PC-9 (cell line): ENCODE measurements around the gene CD81. TPM values are rescaled to one million over a fixed set of nuclear protein-coding genes. Genes with fewer than 3 reads are reported as not detected.

Experiments used
- BruUV-seq: library from RNA; stranded (reverse); fragments of 400-500 nt; replicated peaks from 2 replicates; lab custom pipeline; 2021; lab: Mats Ljungman, UMichigan
- CTCF ChIA-PET: fragments of 300-600 bp; sonication (Branson Sonifier 250); formaldehyde crosslinking; loops from one replicate; lab custom pipeline; 2022; ENCODE audit warnings: antibody characterized with exemption; lab: Charles Lee
- POLR2A ChIA-PET: fragments of 300-600 bp; sonication (Branson Sonifier 250); formaldehyde crosslinking; loops from one replicate; lab custom pipeline; 2022; ENCODE audit warnings: antibody characterized with exemption; ENCODE audit not compliant: unreplicated experiment; lab: Charles Lee
- DNase-seq, 2 experiments: peaks; one replicate each; pipeline versions ENCODE4 v3.0.0 to v3.0.0-alpha.2; 2015 to 2022; ENCODE audit warnings: mixed read lengths in 1 of 2
- H2AFZ ChIP-seq: fragments of 200-600 bp; sonication (generic); 2 replicates; pipeline ENCODE4 v1.8.1; 2017; ENCODE audit warnings: antibody characterized with exemption
- H3F3A ChIP-seq: fragments of 200-600 bp; sonication (generic); 2 replicates; pipeline ENCODE4 v1.8.1; 2017; ENCODE audit warnings: antibody characterized with exemption, mild to moderate bottlenecking, low read depth; ENCODE audit not compliant: insufficient read depth
- H3K27ac ChIP-seq: fragments of 200-600 bp; sonication (generic); 2 replicates; pipeline ENCODE4 v1.6.1; 2016; ENCODE audit warnings: mixed run types
- H3K27me3 ChIP-seq: fragments of 200-600 bp; sonication (generic); 2 replicates; pipeline ENCODE4 v1.6.1; 2016; ENCODE audit warnings: low read depth, mixed run types; ENCODE audit not compliant: insufficient read depth
- H3K36me3 ChIP-seq: fragments of 200-600 bp; sonication (generic); 2 replicates; pipeline ENCODE4 v1.6.1; 2016; ENCODE audit warnings: low read depth, mixed run types
- H3K4me1 ChIP-seq: fragments of 200-600 bp; sonication (generic); replicated peaks from 2 replicates; pipeline ENCODE4 v1.6.1; 2016; ENCODE audit warnings: mixed run types; ENCODE audit not compliant: insufficient read depth
- H3K4me2 ChIP-seq: fragments of 200-600 bp; sonication (generic); 2 replicates; pipeline ENCODE4 v1.6.1; 2017; ENCODE audit warnings: mixed run types
- H3K4me3 ChIP-seq: fragments of 200-600 bp; sonication (generic); 2 replicates; pipeline ENCODE4 v1.6.1; 2016; ENCODE audit warnings: mixed run types
- H3K79me2 ChIP-seq: fragments of 200-600 bp; sonication (generic); 2 replicates; pipeline ENCODE4 v1.6.1; 2017; ENCODE audit warnings: low read depth, mixed run types
- H3K9me2 ChIP-seq: fragments of 200-600 bp; sonication (generic); 2 replicates; pipeline ENCODE4 v1.8.1; 2017; ENCODE audit warnings: mild to moderate bottlenecking; ENCODE audit not compliant: insufficient read depth
- H3K9me3 ChIP-seq: fragments of 200-600 bp; sonication (generic); 2 replicates; pipeline ENCODE4 v1.8.1; 2016; ENCODE audit warnings: low read depth; ENCODE audit not compliant: insufficient read depth
- H4K20me1 ChIP-seq: fragments of 200-600 bp; sonication (generic); 2 replicates; pipeline ENCODE4 v1.8.1; 2017; ENCODE audit not compliant: insufficient read depth
- CTCF ChIP-seq: fragments of 200-600 bp; sonication (generic); conservative IDR thresholded peaks from 2 replicates; pipeline ENCODE4 v1.6.1; 2017; ENCODE audit warnings: mixed run types, antibody characterized with exemption, mild to moderate bottlenecking, moderate library complexity
- EZH2 ChIP-seq: fragments of 200-600 bp; sonication (generic); IDR thresholded peaks from 2 replicates; pipeline ENCODE4 v1.8.0; 2017; ENCODE audit warnings: antibody characterized with exemption, low read depth
- intact Hi-C: fragments of 100-400 bp; cut with micrococcal nuclease; formaldehyde crosslinking; loops from one replicate; pipeline ENCODE4 v1.10.0; 2022; ENCODE audit not compliant: unreplicated experiment
- total RNA-seq: library from RNA; stranded (reverse); gene quantifications from 2 replicates; pipeline ENCODE4 v1.2.3, GENCODE V29; 2021

CD81 gene
- total RNA-seq, 1 experiment from 2014 or later = 180 TPM

- Histone ChIP-seq H3K4me1 (no peaks in the 10 kb centered on the region), H3K27ac (no peak overlapping the region), H3F3A (peaks cover 10% of the 10 kb centered on the region; the same call in 1 of the 2 replicates), H3K27me3 (no peaks in the 10 kb centered on the region), H3K36me3 (no peaks in the 10 kb centered on the region), H3K4me2 (peak overlapping the region; percentile 81), H3K9me3 (no peaks in the 10 kb centered on the region), H4K20me1 (no peaks in the 10 kb centered on the region), H2AFZ (no peak overlapping the region), H3K9me2 (no peaks in the 10 kb centered on the region), H3K79me2 (peaks cover 19% of the 10 kb centered on the region), H3K4me3 (peak overlapping the region; percentile 89)
- TSS peak; percentile 57 for BruUV-seq
- ChIA-PET CTCF (no interaction called here), POLR2A (no interaction called here)
- intact Hi-C loops = loop anchor here (5.0 kb wide), 1 partner anchor 204 kb away; no protein-coding TSS in a partner anchor
- TF ChIP-seq EZH2 = no peak
- TF ChIP-seq CTCF = peak; percentile 22; the same call in 1 of the 2 replicates
- no peak for DNase-seq
Measured at GRCh38 chr11:2401436-2401984, 24.4 kb downstream of the CD81 start.

GRCh38 chr11:2402106-2402505 lies 25.0 kb downstream of the CD81 start:
- no TSS peak for BruUV-seq
- no peaks in the 10 kb centered on the region for H3K9me2 ChIP-seq
- no peak overlapping the region for H2AFZ ChIP-seq
- no peak overlapping the region for H3K27ac ChIP-seq
- H3K4me2 ChIP-seq = peak overlapping the region; percentile 81
- CTCF ChIA-PET = no interaction called here
- no peaks in the 10 kb centered on the region for H4K20me1 ChIP-seq
- intact Hi-C loops = loop anchor here (5.0 kb wide), 1 partner anchor 205 kb away; no protein-coding TSS in a partner anchor
- no peak for DNase-seq
- peak overlapping the region; percentile 89; the same call in 1 of the 2 replicates for H3K4me3 ChIP-seq
- no peaks in the 10 kb centered on the region for H3K4me1 ChIP-seq
- no peaks in the 10 kb centered on the region for H3K36me3 ChIP-seq
- peaks cover 10% of the 10 kb centered on the region; the same call in 1 of the 2 replicates for H3F3A ChIP-seq
- POLR2A ChIA-PET = no interaction called here
- no peaks in the 10 kb centered on the region for H3K9me3 ChIP-seq
- peaks cover 19% of the 10 kb centered on the region for H3K79me2 ChIP-seq
- TF ChIP-seq EZH2 = no peak
- TF ChIP-seq CTCF = no peak
- no peaks in the 10 kb centered on the region for H3K27me3 ChIP-seq

GRCh38 chr11:2402890-2403645 lies 26.0 kb downstream of the CD81 start:
- no peaks in the 10 kb centered on the region for H3K9me3 ChIP-seq
- no peak overlapping the region for H2AFZ ChIP-seq
- no peaks in the 10 kb centered on the region for H3K36me3 ChIP-seq
- no peak overlapping the region for H3K27ac ChIP-seq
- no peaks in the 10 kb centered on the region for H3K9me2 ChIP-seq
- TF ChIP-seq CTCF (no peak), EZH2 (no peak)
- no peaks in the 10 kb centered on the region for H3K27me3 ChIP-seq
- H4K20me1 ChIP-seq = no peaks in the 10 kb centered on the region
- BruUV-seq = no TSS peak
- ChIA-PET POLR2A (no interaction called here), CTCF (no interaction called here)
- peaks cover 10% of the 10 kb centered on the region; the same call in 1 of the 2 replicates for H3F3A ChIP-seq
- intact Hi-C loops = loop anchor here (5.0 kb wide), 1 partner anchor 206 kb away; no protein-coding TSS in a partner anchor
- DNase-seq = no peak
- H3K4me2 ChIP-seq = no peak overlapping the region
- no peak overlapping the region for H3K4me3 ChIP-seq
- no peaks in the 10 kb centered on the region for H3K4me1 ChIP-seq
- peaks cover 19% of the 10 kb centered on the region for H3K79me2 ChIP-seq
